GM21381 (cell line): ENCODE data around the gene GRIK3.

Experiments
- ATAC-seq: cut with Tn5 transposase; IDR thresholded peaks from one replicate; pipeline ENCODE4 v1.9.1; 2021; ENCODE audit warnings: mild to moderate bottlenecking, moderate library complexity; ENCODE audit not compliant: unreplicated experiment

The GRIK3 gene

GRCh38 chr1:36796106-36796590 is 238.2 kb downstream of the GRIK3 start:
- no peak for ATAC-seq

- ATAC-seq, result no peak
Observed at GRCh38 chr1:36794460-36794859, 239.9 kb downstream of the GRIK3 start.

GRCh38 chr1:36793452-36793851 is 240.9 kb downstream of the GRIK3 start:
- no peak for ATAC-seq

- no peak for ATAC-seq
Observed at GRCh38 chr1:36792292-36792691, 242.0 kb downstream of the GRIK3 start.

- no peak for ATAC-seq
Observed at GRCh38 chr1:36790191-36790590, 244.1 kb downstream of the GRIK3 start.

GRCh38 chr1:36789535-36789934 is 244.8 kb downstream of the GRIK3 start:
- ATAC-seq, result no peak

GRCh38 chr1:36787312-36787913 is 246.9 kb downstream of the GRIK3 start:
- no peak for ATAC-seq

GRCh38 chr1:36786425-36786824 is 247.9 kb downstream of the GRIK3 start:
- no peak for ATAC-seq

- ATAC-seq, result no peak
Observed at GRCh38 chr1:36784147-36784859, 250.0 kb downstream of the GRIK3 start.

GRCh38 chr1:36783475-36783874 is 250.8 kb downstream of the GRIK3 start:
- no peak for ATAC-seq

GRCh38 chr1:36782785-36783184 is 251.5 kb downstream of the GRIK3 start:
- ATAC-seq, result no peak

GRCh38 chr1:36782085-36782484 is 252.2 kb downstream of the GRIK3 start:
- no peak for ATAC-seq

GRCh38 chr1:36781098-36781497 is 253.2 kb downstream of the GRIK3 start:
- ATAC-seq, result no peak

GRCh38 chr1:36778740-36779139 is 255.6 kb downstream of the GRIK3 start:
- no peak for ATAC-seq

GRCh38 chr1:36776948-36777831 is 257.1 kb downstream of the GRIK3 start:
- ATAC-seq, result no peak

GRCh38 chr1:36776256-36776655 is 258.1 kb downstream of the GRIK3 start:
- ATAC-seq, result no peak

GRCh38 chr1:36775716-36776115 is 258.6 kb downstream of the GRIK3 start:
- ATAC-seq, result no peak

GRCh38 chr1:36773827-36774541 is 260.3 kb downstream of the GRIK3 start:
- ATAC-seq, result no peak

GRCh38 chr1:36772647-36773495 is 261.4 kb downstream of the GRIK3 start:
- no peak for ATAC-seq

GRCh38 chr1:36771660-36772284 is 262.5 kb downstream of the GRIK3 start:
- no peak for ATAC-seq
